D341Med (cell line): ENCODE results near the gene KDM2B.
"Not testable (repeated sequence)": the region's sequence is repeated elsewhere in the genome, so short reads cannot be mapped to it uniquely, and the experiment has no call there.

Source experiments
- DNase-seq: peaks from one replicate; pipeline ENCODE4 v3.0.0; 2012; ENCODE audit warnings: low spot score

Gene KDM2B

DNA sequence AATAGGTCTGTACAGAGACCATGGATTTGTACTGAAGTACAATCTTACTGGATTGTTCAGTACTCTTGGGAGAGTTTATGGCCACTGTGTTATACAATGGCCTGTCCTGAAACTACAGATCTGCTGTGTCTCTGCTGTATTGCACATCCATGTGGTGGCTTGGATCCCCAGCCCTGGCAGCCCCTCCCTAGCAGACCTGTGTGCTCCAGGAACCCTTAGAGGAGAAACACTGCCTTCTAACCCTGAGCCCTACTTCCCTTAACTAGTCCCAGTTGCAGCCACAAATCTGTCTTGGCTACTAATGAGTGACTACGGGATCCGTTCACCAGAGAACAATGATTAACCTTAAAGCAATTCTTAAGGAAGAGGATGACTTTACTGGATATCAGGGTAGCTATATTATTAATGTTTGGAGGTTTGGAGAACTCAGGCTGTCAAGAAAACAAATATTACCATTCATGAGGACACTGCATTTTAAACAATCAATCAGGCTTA, 153.2 kb downstream of the KDM2B start:
- DNase-seq: no peak

DNA sequence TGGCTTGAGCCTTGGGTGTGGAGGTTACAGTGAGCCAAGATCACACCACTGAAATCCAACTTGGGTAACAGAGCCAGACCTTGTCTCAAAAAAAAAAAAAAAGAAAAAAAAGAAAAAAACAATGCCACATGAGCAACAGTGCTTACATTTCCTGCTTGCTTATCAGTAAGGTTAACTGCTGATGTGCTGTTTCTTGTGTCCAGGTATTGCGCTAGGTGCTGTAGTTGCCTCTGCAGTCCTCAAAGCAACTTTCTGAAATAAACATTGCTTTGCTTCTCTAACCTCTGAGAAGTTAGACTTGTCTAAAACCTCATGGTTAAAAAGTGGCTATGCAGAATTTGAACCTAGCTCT, 156.2 kb downstream of the KDM2B start:
- no peak for DNase-seq

DNA sequence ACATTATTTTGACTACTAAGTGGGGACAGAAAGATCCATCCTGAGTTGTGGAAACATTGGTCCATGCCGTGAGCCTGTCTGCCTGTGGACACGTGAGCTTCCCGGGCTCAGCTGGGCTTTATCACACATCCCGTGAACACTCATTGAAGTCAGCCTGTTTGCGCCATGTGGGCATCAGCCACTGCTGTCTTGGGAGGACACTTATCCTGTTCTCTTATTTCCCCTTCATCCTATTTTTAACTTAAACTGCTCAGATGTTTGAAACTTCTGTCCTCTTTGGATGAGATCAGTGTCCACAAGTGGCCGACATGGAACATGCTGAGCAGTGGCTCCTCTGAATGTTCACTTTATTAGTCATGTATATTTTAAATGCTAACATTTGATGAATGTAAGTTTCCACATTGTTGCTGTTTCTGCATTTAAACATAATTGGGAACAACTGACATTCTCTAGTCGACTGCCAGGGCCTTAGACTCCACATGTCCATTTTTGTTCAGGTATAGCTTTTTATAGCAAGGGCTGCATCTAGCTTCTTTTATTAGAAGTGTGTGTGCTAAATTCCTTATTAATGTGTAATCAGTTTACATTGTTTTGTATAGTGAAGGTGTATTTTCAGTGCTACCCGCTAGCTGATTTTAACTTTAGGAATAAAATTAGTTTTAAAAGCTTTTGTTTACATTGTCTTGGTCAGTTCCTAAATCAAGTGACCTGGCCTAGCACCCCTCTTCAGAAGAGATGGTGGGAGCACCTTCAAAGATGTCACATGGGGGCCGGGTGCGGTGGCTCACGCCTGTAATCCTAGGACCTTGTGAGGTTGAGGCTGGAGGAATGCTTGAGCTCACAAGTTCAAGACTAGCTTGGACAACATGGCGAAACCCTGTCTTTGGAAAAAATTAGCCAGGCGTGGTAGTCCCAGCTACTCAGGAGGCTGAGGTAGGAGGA, 156.9 kb downstream of the KDM2B start:
- DNase-seq: no peak

DNA sequence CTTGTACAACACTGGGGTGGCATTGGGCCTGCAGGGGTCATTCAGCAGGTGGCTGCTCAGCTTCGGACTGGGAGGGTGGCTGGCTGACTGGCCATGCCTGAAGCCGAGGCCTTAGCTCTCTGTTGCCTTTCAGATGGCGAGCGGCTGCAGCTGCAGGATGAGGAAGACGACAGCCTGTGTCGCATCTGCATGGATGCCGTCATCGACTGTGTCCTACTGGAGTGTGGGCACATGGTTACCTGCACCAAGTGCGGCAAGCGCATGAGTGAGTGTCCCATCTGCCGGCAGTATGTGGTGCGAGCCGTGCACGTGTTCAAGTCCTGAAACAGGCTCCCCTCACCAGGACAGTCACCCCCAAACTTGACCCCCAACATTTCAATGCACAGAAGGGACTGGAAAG, 157.6 kb downstream of the KDM2B start:
- no peak for DNase-seq

DNA sequence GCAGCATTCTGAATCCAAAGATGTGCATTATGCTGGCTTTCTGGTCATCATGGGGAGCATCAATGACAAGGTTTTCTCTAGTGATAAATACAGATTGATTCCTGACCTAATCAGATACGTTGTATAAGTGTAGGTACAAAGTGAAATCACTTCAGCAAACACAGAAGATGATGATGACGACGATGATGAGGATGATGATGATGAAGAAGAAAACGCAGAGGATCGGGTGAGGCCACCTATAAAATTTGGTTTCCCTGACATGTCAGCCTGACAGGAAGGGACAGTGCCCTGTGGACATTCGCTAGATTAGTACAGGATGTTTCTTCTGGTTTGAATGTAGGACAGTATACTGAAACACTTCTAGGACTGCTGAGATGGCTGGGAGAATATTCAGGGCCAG, 160.7 kb downstream of the KDM2B start:
- no peak for DNase-seq

DNA sequence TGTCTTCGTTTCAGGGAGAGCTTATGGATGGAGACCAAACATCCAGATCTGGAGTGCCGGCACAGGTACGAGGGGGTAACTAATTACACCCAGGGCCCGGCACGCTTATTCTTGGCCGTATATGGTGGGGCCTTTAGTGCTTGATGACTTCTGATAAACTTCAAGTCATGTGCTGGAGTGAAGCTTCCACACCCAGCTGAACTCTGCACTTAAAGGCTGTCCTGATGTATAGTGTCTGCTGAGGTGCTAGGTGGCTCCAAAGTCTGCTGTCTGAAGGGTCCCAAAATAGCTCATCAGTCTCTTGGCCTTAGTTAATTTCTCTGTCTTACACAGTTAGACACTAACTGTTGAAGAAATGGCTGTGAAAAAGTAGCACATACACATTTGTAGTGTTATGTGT, 163.0 kb downstream of the KDM2B start:
- DNase-seq: no peak

DNA sequence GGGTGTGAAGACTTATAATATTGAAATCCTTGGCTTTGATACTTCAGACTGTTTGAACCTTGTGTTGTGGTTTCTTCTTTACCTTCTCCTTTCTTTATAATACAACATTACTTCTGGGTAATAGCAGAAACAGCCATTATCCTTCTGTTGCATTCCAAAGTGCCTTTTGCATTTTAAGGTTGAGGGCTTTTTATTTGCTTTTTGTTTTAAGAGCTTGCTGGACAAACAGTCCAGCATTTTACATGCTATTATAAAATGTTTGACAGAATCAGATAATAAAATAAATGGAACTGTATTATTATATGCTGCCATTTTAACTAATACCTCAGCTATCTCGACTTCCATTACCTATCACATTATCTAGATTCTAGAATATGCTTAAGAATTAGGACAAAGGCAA, 166.9 kb downstream of the KDM2B start:
- DNase-seq: no peak

DNA sequence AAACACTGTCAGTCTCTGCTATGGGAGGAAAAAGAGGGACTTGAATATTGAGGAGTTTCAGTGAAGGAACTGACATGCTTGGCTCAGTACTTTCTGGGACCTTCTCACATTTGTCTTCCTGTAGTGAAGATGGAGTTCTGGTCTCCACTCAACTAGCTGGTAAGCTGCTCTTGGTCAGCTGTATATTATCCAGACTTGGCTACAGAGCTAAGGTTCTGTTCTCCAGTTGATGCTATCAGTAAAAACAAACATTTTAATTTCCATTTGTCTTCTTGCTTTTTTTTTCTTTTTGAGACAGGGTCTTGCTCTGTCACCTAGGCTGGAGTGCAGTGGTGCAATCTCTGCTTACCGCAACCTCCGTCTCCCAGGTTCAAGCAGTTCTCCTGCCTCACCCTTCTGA, 175.6 kb downstream of the KDM2B start:
- no peak for DNase-seq

DNA sequence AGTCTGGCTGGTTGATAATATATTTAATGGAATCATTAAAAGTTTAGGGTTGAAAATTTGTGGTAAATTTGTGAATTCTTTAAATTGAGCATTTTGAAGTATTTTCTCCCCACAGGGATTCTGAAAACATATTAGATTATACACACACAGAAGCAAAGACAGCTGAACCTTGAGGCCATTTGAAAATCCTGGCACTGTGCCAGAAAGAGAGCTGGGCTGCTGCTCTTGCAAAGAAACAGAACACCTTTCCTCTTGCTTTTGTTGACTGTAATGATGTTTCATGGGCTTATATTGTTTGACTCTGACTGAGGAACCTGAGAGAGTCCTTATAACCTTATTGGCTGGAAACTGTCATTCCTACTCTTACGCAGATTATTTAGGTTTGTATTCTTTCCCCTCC, 176.1 kb downstream of the KDM2B start:
- no peak for DNase-seq

DNA sequence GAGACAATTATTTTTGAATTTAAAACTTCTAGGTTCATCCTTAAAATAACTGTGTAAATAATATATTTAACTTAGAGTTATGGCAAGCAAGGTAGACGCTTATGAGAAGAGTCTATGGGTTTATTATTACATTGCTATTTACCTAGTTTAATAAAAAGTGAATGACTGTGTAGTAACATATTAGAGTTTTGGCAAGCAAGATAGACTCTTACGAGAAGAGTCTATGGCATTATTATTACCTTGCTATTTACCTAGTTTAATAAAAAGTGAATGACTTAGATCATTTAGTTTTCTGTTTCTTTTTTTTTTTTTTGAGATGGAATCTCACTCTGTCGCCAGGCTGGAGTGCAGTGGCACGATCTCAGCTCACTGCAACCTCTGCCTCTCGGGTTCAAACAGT, 177.1 kb downstream of the KDM2B start:
- no peak for DNase-seq

DNA sequence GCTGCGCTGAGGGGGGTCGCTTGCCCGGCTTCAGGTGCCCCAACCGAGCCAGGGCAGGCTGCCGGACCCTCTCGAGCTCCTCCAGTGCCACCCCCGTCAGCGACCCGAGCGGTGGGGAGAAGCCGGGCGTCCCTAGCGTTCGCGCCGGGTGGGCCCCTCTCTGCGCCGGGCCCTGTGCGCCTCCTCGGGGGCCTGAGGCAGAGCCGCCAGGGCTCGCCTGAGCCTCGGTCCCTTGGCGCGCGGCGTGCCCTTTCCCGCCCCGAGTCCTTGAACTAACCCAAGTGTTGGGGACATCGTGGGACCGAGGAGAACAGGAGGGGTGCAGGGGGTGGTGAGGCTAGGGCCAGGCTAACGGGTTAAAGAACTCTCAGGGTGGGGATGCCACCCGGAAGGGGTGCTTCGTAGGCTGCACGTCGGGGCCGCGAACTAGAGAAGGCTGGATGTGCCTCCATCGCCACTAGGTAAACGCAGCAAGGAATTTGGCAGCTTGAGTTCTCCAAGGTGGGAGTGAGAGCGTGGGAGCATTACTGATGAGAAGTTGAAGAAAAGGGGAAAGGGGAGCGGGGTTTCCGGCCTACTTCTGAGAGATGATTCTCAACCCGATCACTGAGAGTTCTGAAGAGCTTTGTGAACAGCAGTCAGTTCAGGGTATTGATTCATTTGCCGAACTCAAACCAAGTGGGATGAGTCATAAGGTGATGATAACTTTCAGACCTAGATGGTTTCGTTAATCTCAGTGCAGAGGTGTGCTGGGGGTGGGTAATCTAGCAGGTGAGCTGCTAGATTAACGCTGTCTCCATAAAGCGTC, 180.3 kb downstream of the KDM2B start:
- DNase-seq: peak; percentile 76

DNA sequence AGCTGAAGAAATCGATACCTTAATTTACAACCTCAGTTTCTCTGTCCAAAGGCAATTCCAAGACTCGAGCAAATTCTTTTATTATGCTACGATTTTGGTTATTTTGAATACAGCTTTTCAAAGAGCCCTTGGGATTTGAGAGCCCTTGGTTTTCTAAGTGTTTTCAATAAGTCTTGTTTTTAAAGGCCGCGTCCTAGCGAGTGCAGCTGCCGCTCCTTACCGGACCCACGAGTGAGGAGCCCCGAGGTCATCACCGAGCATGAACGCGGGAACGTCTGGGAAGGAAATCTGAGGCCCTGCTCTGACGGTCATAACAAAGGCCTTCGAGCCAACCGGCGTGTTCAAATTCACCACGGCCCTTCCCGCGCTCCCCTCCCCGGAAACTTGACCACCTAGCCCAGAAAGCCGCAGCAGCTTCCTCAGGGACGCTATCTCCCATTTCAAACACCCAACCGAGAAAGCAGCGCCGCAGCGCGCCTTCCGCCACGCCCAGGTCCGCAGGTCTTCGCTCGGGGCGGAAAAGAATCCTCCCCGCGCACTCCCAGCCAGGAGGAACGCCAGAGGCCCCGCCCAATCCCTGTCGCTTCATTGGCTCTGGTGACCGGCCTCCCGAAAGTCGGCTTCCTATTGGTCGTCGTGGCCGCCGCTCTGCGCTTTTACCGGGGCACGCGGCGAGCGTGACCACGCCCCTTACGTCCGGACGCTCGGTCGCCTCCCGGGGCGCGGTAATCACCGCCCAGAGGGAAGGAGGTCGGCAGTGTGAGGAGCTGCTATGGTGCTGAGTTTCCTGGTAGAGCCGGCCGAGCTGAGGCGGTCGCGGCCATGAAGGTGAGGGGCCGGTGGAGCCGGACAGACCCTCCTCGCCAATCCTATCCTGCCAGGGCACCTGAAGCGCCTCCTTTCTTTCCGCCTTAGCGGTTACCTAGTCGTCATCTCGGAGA, 181.2 kb downstream of the KDM2B start, which contains the start of gene RNF34:
TSS of gene RNF34 (plus strand) at position 728 of the 941 bp plus-strand sequence. CDS start at position 823, 95 bp downstream.
- peak; percentile 99 for DNase-seq

DNA sequence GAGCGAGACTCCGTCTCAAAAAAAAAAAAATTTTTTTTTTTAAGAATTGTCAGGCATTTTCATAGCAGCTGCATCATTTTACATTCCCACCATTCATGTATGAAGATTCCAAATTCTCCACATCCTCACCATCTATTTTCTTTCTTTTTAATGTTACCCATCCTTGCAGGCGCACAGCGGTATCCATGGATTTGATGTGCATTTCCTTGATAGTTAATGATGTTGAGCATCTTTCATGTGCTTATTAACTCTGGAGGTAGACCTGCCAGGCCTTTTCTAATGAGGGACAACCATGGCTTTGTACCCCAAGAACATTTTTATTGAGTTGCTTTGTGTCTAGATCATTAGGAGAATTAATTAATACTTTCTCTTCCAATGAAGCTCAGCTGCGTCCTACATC, 182.5 kb downstream of the KDM2B start:
- DNase-seq: no peak

DNA sequence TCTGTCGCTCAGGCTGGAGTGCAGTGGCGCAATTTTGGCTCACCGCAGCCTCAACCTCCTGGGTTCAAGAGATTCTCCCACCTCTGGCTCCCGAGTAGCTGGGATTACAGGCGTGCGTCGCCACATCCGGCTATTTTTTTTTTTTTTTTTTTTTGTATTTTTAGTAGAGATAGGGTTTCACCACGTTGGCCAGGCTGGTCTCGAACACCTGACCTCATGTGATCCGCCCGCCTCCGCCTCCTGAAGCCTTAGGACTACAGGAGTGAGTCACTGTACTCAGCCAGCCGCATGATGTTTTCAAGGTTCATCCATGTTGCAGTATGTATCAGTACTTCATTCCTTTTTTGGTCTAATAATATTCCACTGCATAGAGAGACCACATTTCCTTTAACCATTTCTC, 183.3 kb downstream of the KDM2B start:
- no peak for DNase-seq

DNA sequence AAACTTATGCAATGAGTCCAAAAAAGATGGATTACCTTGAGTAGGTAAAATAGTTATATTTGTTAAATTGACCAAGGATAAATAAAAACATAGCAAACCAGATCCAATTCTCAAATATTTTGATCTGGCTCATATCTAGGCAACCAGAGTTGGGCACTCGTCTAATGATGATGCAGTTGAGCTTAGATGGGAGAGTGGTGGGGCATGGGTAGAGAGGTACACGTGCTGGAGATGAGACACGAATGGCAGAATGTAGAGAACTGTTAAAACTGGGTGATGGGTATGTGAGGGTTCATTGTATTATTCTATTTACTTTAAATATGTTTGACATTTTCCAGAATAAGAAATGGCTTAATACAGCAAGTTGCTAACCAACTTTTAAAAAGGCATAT, 188.5 kb downstream of the KDM2B start:
- no peak for DNase-seq

DNA sequence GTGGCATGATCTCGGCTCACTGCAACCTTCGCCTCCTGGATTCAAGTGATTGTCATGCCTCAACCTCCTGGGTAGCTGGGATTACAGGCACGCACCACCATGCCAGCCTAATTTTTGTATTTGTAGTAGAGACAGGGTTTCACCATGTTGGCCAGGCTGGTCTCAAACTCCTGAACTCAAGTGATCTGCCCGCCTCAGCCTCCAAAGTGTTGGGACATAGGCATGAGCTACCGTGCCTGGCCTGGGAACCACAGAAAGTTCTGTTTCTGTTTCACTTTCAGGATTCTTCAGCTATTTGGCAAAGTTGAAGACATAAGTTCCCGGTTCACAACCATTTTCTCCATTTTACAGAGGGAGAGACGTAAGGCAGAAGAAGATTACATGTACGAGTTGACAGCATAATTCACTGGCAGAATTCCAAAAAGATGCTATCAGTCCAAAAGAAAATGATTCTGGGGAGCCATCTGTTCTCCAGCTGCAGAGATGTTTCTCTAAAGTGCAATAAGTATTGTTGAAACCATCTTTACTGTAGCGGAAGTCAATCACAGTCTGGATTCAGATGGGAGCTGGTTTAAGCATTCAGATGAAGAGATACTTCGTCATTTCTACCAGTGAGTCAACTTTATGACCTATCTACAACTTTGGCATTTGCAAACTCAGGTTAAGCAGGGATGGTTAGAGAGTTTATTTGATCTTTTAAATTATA, 189.1 kb downstream of the KDM2B start:
- DNase-seq: no peak

DNA sequence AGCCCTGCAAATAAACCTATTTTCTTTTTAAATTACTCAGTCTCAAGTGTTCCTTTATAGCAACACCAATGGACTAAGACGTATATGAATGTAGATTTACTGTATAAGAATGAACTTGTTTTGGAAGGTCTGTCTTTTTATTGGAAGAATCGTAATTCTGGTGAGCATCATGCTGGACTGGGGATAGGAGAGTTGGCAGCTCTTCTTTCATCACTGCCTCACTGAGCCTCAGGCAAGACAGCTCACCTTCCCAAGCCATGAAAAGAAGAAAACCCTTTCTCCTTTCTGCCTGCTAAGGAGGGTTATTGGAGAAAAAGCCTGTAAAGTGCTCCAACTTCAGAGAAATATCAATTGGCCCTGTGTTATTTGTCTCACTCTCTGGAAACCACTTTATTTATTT, 190.0 kb downstream of the KDM2B start:
- DNase-seq: no peak

DNA sequence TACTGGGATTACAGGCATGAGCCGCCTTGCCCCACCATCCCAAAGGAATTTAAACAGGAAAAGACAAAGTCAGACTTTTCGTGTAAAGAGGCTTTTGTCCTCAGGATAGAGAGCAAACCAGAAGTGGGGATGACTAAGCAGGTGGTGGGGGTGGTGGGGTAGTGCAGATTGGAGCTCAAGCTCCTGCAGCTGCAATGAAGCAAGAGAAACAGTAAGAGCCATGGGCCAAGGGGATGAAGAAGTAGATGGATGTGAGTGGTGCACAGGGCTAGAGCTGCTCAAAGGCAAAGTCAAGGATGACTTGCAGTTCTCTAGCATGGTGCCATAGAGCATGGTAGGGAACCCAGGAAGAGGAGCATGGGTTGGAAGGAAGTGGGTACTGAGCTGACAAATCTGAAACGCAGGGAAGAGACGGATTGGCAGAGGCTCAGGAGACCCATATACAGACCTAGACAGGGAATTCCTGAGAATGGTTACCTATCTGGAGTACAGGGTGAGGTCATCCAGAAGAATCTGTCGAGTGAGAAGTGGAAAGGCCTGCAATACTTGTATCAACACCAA, 192.3 kb downstream of the KDM2B start:
- DNase-seq: no peak

DNA sequence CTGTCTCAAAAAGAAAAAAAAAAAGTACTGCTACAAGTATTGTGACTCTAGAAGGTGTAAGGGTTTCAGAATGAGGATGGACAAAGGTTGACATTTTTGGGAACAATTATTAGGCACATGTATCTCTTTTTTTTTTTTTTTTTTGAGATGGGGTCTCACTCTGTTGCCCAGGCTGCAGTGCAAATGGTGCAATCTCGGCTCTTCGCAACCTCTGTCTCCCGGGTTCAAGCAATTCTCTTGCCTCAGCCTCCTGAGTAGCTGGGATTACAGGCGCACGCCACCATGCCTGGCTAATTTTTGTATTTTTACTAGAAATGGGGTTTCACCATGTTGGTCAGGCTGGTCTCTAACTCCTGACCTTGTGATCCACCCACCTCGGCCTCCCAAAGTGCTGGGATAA, 195.9 kb downstream of the KDM2B start:
- DNase-seq: not testable (repeated sequence)

DNA sequence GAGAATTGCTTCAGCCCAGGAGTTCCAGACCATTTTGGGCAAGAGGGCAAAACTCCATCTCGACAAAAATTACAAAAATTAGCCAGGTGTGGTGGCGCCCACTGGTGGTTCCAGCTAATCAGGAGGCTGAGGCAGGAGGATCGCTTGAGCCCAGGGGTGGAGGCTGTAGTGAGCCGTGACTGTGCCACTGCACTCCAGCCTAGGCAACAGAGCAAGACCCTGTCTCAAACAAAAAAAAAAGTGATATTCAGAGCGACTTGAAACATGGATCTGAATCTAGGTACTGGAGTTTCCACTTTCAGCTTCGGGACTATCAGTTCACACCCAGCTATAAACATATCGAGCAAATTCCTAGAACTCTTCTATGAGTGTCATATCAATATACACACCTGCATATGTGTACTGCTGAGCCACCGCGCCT, 197.2 kb downstream of the KDM2B start:
- no peak for DNase-seq

DNA sequence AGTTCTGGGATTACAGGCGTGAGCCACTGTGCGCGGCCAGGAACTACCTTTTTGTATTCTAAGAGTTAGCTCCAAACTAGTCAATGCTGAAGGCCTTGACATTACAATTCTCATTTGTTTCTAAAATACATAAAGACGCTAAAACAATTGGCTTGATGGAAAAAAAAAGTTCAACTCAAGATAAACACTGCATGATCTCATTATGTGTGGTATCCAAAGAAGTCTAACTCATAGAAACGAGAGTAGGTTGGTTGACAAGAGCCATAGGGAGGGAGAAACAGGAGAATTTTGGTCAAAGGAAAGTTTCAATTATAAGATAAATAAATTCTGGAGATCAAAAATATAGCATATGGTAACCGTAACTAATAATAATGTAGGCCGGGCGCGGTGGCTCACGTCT, 200.9 kb downstream of the KDM2B start:
- DNase-seq: no peak
